Right forelimb (tissue), 1 donor: ENCODE data around the gene CRYBA4.

Source experiments
- DNase-seq: peaks from one replicate; pipeline ENCODE4 v3.0.0-alpha.2; 2018

CRYBA4 gene

DNA sequence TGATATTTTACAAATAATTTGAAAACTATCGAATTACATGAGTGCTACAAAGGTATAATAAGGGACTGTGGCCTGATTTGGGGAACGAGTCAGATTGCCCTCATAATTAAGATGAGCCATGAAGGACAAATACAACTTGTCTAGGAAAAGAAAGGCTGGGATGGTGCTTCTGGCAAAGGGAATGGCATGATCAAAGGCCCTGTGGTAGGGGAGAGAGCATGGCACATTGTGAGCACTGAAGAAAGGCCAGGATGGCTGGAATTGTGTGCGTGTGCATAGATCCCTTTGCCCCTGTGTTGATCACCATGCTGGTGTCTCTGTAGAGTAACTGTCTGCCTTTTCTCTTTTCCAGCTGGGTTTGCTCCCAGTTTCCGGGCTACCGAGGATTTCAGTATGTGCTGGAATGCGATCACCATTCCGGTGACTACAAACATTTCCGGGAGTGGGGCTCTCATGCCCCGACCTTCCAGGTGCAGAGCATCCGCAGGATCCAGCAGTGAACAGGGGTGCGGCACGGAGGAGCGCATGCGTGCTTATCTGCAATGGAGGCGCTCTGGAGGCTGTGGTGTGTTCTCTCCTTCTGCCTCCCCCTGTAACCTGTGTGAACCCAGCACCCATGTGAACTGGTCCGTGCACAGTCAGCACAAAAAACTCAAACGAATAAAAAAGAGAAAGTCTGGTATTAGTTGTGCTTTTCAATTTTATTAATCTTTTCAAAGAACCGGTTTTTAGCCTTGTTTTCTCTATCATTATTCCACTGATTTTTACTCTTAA is 8.4 kb downstream of the CRYBA4 start:
- DNase-seq = no peak

DNA sequence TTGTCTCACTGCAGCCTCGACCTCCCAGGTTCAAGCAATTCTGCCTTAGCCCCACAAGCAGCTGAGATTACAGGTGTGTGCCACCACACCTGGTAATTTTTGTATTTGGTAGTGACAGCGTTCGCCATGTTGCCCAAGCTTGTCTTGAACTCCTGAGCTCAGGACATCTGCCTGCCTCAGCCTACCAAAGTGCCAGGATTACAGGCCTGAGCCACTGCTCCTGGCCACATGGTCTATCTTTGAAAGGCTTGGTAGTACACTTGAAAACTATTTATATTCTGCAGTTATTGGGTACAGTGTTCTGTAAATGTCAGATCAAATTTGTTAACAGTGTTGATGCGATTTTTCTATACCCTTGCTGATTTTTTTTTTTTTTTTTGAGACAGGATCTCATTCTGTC is 9.5 kb downstream of the CRYBA4 start:
- no peak for DNase-seq

DNA sequence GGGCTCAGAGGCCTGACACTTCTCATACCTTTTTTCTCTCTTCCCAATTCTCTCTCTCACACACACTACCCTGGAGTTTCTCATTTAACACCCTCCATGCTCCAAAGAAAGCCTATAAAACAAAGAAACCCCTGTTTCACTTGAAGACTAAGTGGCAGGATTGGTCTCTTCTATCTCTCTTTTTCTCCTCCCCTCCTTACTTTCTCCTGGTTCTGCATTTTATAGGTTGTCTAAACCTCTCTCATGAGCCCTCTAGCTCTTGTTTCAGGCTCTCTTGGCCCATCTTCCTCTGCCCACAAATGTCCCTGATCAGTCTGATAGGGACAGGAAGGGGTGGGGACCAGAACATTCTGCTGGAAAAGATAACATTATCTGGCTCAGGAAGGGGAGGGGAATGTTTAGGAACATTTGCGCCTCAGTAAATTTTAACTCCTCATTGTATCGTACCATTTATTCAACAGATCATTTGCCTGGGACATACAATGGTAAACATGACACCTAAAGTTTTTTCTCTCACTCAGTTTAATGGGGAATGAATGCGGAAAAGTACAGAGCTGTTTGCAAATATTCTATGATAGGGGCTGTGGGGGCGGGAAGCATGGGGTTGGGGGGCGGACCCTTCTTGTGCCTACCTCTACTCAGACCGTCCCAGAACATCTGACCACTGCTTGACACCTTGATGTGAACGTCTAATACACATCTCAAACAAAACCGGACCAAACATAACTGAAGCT is 10.8 kb downstream of the CRYBA4 start:
- DNase-seq = no peak

DNA sequence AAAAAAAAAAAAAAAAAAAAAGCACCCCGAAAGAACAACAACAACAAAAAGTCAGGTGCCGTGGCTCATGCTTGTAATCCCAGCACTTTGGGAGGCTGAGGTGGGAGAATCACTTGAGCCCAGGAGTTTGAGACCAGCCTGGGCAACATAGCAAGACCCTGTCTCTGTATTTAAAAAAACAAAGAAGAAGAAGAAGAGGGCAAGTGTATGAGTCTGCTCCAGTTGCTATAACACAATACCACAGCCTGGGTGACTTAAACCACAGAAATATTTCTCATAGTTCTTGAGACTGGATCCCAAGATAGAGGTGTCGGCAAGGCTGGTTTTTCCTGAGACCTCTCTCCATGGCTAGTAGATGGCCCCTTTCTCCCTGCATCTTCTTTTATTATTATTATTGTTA is 12.4 kb downstream of the CRYBA4 start:
- no peak for DNase-seq

DNA sequence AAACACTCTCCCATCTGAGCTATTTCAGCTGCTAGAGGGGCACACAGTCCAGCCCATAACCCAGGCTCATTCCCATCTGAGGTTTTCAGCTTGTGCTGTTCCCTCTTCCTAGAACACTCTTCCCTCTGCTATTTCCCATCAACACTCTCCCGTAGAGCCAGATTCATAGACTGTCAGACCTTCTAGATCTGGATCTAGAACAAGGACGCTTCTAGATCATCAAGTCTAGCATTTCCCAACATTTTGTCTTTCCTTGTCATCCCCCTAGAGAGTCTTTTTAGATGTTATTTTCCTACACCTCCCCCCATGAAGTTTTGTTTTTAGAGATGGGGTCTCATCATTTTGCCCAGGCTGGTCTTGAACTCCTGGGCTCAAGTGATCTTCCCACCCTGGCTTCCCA is 13.4 kb downstream of the CRYBA4 start:
- no peak for DNase-seq

DNA sequence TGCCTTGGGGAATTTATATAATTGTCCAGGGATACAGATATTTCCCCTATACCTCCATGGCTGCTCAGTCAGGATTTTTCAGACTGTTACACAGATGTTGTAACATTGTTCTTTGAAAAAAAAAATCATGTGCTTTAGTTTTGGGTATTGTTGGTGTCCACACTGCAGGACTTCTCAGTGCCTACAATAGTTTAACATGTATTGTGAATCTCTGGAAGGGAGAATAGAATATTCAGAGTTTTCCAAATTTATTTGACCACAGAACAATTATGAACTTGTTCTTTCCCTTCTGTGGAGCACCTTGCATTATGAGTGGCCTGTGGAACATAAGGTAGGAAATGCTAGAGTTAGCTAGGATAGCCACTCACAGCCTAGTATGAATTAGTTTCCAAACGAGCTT is 14.5 kb downstream of the CRYBA4 start:
- no peak for DNase-seq

DNA sequence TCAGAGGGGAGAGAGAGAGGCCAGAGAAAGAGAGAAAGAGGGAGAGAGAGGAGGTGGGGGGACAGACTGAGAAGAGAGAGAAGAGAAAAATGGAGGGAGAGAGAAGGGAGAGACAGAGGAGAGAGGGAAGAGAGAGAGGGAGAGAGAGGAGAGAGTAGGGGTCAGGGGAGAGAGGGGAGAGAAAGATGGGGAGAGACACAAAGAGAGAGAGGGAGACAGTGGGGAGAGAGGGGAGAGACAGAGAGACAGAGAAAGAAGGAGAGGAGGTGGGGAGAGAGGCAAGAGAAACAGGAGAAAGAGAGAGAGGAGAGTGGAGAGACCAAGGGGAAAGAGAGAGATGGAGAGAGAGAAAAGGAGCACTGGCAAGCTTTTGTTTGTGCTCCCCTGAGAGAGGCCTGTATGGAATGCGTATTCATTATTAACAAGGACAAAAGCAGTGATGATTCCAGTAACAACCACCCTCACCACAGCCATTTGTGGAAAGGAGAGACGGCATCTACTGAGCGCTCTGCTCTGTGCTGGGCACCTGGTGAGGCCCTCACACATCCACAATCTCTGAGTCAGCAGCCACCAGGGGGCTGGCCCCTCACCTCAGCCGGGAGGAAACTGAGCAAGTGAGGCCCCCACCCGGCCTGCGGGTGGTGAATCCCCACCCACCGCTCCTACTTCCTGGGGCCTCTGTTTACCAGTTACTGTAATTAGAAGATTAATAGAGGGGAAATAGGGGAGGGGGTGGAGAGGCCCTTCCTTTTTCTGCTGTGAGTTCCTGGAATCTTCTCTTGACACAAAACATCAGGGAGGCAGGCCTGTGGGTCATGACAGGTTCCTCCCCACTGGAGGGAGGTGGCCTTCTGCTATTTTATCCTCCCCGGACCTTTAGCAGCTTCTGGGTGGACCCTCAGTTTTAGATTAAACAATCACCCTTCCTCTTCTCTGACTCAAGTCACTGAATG is 21.0 kb downstream of the CRYBA4 start:
- DNase-seq = no peak

DNA sequence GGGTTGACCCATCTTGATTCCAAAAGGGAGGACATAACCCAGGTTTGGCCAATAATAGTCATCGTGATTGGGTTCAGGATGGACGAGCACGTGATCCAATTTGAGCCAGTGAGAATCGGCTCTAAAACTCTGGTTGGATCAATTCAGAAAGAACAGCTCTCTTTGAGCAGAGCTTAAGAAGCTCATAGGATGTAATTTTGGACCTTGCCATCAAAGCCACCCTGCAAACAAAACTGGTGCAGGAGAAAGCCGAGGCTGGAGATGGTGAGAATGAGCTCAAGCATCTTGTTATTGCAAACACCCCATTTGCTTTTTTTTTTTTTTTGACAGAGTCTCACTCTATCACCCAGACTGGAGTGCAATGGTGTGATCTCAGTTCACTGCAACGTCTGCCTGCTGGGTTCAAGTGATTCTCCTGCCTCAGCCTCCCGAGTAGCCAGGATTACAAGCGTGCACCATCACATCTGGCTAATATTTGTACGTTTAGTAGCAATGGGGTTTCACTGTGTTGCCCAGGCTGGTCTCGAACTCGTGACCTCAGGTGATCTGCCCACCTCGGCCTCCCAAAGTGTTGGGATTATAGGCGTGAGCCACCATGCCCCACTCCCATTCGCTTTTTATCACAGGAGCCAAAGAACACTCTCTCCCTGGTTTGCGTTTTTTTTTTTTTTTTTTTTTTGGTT is 21.8 kb downstream of the CRYBA4 start:
- DNase-seq = no peak

DNA sequence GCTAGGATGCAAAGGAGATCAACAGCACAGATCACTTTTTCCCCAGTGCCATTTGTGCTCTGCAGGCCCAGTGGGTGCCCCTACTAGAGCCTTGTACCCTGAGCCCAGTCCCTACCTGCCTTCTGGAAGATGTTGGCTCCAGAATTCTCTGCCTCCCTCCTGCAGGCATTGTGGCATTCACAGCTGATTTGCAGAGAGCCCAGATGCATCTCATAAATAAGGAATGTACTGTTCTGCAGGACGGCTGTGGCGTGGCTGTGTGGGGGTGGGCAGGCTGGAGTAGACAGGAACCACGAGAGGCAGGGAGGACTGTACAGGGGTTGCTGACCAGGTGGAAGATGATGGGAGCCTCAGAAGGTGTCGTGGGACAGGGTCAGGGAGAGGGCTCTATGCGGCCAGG is 24.4 kb downstream of the CRYBA4 start:
- DNase-seq = no peak

DNA sequence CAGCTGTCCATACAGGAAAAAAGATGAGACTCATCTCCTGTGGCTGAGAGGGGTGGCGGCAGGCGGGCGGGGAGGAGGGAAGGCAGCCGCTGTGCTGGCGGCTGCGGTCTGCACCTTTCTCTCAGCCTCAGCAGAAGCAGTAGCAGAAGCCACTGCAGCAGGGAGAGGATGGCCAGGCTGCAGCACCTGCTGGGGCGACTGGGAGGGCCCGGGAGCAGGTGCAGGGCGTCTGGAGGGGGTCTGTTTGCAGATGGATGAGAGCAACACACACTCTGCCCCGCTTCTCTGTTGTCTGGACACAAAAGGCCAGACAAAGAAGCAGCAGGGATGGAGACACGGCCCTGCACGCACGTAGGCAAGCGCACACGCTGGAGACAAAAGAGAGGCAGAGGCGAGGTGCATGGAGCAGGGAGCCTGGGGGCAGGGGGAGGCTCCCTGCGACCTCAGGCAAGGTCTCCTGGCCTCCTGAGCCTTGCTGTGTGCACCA is 26.3 kb downstream of the CRYBA4 start:
- DNase-seq = no peak

DNA sequence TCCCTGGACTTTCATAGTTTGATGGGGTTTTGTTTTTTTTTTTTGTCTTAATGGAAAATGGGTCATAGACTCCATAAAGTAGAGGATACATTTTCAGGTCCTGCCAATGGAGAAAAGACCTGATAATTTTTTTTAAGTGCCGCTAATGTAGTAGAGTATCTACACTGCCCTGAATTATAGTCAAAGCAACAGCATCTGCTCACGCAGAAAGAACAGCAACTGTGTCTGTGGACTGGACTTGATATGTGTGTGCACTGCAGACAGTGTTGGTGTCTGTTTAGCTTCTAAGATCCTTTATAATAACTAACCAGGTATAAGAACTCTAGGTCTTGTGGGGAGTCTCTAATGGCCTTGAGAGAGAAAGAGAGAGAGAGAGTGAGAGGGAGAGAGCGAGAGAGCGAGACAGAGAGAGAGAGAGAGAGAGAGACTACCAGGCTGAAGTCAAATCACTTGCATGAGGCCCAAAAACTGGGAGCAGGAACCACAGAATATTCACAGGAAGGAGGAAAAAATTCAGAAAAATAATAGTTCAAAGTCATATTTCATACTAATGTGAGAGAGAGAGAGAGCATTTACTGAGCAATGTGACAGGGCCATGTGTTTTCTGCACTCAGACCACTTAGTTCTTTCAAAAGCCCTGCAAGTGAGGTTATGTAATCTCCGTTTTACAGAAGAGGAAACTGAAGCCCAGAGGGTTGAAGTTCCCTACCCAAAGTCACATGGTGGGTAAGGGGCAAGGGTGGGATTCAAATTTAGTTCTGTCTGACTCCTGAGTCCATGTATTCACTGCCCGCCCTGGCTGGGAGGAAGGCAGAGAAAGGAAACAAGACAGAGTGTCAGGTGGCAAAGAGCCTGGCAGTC is 27.0 kb downstream of the CRYBA4 start:
- no peak for DNase-seq

DNA sequence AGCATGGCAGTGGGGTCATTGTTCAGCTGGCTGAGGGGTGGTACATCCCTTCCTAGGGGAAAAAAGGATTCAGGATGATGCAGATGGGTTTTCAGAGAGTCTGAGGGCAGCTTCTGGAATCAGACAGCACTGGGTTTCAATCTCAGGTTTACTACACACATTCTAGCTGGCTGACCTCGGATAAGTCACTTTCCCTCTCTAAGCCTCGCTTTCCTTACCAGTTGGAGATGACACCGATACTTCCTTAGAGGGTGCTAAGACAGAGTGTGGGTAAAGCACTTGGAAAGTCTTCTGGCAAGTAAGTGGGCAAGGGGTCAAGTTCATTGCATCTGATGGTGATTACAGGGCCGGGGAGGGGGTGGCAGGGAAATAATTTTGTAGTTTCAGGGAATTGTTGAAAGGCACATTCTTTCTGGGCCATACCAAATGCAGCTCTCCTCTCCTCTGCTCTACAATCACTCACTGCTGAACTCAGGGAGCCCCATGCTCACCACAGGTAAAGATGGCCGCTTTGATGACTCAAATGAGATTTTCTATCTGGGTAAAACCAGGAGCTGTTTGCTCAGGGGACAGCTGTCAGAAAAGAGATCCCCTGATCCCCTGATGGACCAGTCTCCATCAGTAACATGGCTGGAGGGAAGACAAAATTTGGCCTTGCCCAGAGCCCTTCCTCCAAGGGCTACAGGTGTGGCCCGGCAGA is 29.1 kb downstream of the CRYBA4 start:
- DNase-seq = no peak

DNA sequence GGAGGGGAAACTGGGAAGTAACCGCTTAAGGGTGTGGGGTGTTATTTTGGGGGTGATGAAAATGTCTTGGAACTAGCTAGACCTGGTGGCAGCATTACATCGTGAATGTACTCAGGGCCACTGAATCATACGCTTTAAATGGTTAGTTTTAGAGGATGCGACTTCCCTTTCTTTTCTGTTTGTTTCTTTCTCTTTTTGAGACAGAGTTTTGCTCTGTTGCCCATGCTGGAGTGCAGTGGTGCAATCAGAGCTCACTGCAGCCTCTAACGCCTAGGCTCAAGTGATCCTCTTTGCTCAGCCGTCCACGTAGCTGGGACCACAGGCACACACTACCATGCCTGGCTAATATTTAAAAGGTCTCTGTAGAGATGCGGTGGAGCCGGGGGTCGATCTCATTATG is 30.1 kb downstream of the CRYBA4 start:
- no peak for DNase-seq

DNA sequence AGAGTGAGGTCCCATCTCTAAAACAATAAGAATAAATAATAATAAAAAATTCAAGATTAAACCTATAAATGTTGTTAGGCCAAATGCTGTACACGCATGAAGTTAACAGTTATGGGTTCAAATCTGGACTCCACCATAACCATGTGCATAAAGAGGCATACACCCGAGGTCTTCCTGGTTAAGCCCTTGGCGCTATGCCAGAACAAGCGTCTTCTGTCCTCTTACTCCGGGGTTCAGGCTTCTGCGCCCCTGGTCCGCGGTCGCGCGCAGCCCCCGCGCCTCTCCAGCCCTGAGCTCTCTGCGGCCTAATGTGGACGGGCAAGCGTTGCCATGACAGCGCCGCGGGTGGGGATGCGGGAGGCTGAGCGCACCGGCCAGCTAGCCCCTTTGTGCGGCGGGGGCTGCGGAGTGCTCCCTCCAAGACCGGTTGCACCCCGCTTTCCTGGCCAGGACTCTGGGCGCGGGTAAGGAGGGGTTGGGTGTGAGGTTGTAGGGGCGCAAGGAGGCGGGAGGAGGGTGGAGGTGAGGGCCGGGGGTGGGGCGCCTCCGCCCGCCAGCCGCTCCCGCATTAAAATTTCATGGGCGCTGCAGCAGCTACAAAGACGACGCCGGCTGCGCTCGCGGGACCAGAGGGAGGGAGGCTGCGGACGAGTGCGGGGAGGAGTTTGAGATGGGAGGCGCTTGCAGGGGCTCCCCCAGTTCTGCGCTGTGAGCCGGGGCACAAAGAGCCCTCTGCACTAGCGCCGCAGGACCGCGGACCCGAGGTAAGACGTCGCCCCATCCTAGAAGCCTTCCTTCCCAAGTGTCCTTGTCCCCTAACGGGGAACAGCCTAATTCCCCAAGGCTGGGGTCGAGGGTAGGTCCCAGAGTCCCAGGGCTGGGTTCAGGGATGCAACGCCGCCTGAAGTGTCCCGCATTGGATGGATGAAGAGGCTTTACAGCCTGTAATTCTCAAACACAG is 35.4 kb downstream of the CRYBA4 start, which contains the start of gene MIAT:
Gene MIAT, plus strand, starts transcription at position 698 of the 961 bp plus-strand sequence.
- no peak for DNase-seq

DNA sequence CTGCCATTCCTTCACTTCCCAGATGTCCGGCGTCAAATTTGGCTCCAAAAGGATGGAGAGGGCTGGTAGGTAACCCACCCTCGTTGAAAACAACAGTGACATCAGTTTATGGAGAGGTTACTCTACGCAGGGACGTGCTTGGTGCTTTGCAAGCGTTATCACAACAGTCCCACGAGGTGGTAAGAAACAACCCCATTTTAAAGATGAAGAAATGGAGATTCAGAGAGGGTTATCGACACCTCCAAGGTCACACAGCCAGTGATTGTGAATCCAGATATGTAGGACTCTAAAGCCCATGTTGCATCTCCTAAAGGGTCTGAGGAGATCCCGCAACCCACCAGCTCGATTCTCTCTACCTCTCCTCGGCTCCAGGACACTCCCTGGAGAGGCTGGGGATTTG is 36.4 kb downstream of the CRYBA4 start:
- DNase-seq = no peak

DNA sequence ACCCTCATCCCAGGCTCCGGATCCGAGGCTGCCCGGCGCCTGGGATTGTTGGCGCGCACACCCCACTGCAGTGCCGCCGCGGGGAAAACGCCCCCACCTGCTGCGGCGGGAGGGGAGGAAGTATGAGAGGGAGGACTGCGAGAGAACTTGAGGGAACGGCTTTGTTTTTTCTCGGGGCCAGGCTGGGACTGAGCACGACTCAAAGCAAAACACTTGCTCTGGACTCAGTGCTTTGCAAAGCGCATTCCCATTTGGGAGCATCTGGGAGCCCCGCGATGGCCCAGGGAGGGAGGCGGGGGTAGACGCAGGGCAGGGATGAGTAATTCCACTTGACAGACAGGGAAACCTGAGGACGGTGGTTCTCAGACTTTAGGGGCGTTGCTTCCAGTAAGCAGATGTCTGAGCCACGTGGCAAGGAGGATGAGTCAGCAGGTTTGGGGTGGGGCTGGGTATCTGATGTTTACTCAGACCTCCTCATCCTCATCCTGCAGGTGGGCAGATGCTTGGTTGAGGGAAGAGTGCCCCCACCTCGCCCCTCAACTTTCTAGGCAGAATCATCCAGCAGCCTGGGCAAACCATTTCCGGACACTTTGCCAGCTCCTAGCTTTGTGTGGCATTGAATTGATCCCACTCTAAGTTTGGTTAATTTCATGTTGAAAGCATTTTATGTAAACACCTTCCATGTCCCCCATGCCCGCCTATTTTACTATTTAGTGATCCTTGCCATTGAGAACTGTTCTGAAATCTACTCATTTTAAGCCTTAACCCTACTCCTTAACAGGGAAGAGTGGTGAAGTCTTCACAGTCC is 37.1 kb downstream of the CRYBA4 start:
- no peak for DNase-seq

DNA sequence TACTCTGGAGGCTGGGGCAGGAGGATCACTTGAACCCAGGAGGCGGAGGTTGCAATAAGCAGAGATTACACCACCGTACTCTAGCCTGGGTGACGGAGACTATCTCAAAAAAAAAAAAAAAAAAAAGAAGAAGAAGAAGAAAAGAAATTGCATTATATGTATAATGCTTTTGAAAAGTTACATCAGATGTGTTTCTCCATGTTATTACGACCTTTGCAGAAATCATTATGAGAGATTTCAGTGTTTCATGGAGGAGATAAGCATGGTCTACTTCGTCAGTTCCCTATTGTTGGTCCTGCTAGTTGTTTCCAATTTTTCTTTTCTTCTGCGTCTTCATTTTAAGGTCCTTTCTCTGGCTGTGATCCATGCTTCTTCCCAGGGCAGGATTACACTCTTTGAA is 38.6 kb downstream of the CRYBA4 start:
- DNase-seq = no peak

DNA sequence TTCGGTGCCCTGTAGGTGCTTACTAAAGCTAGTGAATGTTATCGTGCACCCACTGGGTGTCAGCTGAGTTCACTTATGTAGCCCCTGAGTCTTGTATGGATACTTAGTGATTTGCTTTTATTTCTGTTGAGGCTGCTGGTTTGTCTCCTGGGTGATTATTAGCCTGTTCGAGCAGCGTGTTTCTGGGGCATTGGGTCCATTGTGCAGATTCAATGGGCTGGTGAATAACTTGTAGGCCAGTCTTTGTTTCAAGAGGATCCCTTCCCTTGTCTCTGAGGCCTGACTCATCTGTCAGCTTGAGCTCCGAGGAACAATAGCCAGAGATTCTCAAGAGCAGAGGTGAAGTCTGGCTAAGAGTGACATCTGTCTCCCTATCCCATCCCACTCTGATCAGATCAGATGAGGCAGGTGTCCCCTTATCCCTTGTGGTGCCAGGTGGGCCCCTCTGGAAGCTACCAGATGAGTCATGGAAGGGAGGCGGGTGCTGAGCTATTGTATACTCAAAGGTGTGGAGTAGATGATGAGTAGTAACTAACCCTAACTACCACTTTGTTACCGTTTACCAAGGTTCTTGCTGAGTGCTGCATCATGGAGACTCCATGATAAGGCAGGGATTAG is 39.3 kb downstream of the CRYBA4 start:
- DNase-seq = no peak
